ENCODE data around the gene ZNF227.
"Not testable (repeated sequence)": the region's sequence is repeated elsewhere in the genome, so short reads cannot be mapped to it uniquely, and the experiment has no call there.

Gene ZNF227

GRCh38 chr19:44212250-44212865 lies at the start of gene ZNF227:
Gene ZNF227, plus strand, starts transcription at chr19:44212532. Its CDS starts 5,261 bp downstream, at chr19:44217793.
- peak; percentile 94 for DNase-seq (ENCODE audit: low read depth, low spot score)

DNA sequence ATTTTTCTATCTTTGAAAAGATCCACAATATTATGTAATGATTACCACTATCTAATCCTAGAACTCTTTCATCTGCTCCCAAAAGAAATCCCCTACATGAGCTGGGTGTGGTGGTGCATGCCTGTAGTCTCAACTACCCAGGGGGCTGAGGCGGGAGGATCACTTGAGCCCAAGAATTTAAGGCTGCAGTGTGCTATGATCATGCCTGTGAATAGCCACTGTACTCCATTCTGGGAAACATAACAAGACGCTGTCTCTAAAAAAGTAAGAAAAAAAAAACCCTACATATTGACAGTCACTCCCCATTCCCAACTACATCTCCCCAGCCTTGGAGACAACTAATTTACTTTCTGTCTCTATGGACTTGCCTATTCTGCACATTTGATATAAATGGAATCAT lies 48.5 kb upstream of the ZNF227 start:
- DNase-seq (ENCODE audit: low read depth, low spot score) = no peak

DNA sequence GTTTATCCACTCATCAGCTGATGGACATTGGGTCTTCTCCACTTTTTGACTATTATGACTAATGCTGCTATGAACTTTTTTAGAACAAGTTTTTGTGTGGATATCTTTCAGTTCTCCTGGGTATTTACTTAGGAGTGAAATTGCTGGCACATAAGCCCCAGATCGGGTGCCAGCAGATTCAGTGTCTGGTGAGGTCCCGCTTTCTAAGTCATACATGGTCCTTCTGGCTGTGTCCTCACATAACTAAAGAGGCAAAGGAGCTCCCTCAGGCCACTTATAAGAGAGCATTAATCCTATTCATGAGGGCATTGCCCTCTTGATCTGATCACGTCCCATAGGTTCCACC lies 48.0 kb upstream of the ZNF227 start:
- DNase-seq (ENCODE audit: low read depth, low spot score) = no peak

- peak; percentile 99 for DNase-seq (ENCODE audit: low read depth, low spot score)
These were observed 47.4 kb upstream of the ZNF227 start, which contains the start of gene ZNF226 for GRCh38 chr19:44164673-44165512. Gene ZNF226, plus strand, starts transcription at chr19:44165100. Its CDS starts 4,981 bp downstream, at chr19:44170081.

DNA sequence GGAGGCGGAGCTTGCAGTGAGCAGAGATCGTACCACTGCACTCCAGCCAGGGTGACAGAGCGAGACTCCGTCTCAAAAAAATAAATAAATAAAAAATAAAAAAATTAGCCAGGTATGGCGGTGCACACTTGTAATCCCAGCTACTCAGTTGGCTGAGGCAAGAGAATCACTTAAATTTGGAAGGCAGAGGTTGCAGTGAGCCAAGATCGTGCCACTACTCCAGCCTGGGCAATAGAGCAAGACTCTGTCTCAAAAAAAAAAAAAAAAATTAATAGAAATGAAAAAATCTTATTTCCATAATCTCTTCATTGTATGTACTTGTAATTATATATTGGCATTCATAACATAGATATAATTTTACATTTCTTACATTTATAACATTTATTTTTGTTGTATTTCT lies 41.7 kb upstream of the ZNF227 start:
- not testable (repeated sequence) for DNase-seq (ENCODE audit: low read depth, low spot score)

DNA sequence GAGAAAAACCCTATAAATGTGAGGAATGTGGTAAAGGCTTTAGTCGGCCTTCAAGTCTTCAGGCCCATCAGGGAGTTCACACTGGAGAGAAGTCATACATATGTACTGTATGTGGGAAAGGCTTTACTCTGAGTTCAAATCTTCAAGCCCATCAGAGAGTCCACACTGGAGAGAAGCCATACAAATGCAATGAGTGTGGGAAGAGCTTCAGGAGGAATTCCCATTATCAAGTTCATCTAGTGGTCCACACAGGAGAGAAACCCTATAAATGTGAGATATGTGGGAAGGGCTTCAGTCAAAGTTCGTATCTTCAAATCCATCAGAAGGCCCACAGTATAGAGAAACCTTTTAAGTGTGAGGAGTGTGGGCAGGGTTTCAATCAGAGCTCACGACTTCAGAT lies 35.7 kb upstream of the ZNF227 start:
- DNase-seq (ENCODE audit: low read depth, low spot score) = no peak

DNA sequence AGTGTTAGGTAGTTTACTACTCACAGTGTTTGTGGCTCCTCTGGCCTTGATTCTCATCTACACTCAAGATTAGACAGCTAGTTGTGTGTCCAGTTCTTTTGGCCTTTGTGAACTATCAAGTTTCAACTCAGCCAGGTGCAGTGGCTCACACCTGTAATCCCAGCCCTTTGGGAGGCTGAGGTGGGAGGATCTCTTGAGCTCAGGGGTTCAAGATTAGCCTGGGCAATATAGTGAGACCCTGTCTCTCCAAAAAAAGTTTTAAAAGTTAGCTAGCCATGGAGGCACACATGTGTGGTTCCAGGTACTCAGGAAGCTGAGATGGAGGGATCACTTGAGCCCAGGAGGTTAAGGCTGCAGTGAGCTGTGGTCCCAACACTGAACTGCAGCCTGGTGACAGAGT lies 31.4 kb upstream of the ZNF227 start:
- no peak for DNase-seq (ENCODE audit: low read depth, low spot score)

GRCh38 chr19:44182145-44182544 lies 30.2 kb upstream of the ZNF227 start:
- no peak for DNase-seq (ENCODE audit: low read depth, low spot score)

DNA sequence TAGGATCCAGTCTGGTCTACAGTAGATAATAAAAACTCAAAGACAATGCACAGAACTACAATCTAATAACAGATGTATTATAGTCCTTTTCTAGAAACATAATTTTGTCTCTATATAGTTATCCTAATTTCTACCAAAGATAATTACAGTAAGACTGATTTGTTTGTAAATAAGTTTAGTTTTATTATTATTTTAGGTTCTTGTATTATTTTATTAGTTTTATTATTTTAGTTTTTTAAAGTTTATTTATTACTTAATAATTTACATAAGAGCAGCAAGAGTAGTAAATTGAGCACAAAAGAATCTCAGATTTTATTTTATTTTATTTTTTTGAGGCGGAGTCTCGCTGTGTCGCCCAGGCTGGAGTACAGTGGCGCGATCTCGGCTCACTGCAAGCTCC lies 22.3 kb upstream of the ZNF227 start:
- DNase-seq (ENCODE audit: low read depth, low spot score) = no peak

- DNase-seq (ENCODE audit: low read depth, low spot score) = no peak
These were observed 20.2 kb upstream of the ZNF227 start for GRCh38 chr19:44192127-44192526.

DNA sequence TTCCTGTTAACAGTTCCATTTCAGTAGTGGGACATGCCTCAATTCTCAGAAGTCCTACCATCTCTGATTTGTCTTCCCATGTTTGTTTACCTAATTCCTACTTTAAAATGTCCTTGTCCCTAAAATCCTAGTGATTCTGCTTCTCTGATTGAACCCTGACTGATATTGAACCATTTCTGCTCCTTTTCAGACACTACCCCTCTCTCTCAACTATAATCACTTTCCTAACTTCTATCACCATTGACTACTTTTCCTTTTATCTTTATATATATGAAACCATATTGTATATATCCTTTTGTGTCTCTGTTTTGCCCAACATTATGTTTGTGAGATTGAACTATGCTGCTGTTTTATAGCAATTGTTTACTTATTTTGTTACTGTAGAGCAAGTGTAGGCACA lies 15.6 kb upstream of the ZNF227 start:
- no peak for DNase-seq (ENCODE audit: low read depth, low spot score)

GRCh38 chr19:44202470-44202869 lies 9.9 kb upstream of the ZNF227 start:
- no peak for DNase-seq (ENCODE audit: low read depth, low spot score)

GRCh38 chr19:44202974-44203373 lies 9.4 kb upstream of the ZNF227 start:
- DNase-seq (ENCODE audit: low read depth, low spot score) = no peak

DNA sequence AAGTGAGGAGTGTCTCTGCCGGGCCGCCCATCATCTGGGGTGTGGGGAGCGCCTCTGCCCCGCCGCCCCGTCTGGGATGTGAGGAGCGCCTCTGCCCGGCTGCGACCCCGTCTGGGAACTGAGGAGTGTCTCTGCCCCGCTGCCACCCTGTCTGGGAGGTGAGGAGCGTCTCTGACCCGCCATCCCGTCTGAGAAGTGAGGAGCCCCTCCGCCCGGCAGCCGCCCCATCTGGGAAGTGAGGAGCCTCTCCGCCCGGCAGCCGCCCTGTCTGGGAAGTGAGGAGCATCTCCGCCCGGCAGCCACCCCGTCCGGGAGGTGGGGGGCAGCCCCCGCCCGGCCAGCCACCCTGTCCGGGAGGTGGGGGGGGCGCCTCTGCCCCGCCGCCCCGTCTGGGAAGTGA lies 8.5 kb upstream of the ZNF227 start:
- not testable (repeated sequence) for DNase-seq (ENCODE audit: low read depth, low spot score)

GRCh38 chr19:44204772-44205171 lies 7.6 kb upstream of the ZNF227 start:
- no peak for DNase-seq (ENCODE audit: low read depth, low spot score)

- DNase-seq (ENCODE audit: low read depth, low spot score) = peak; percentile 85
These were observed 5.1 kb upstream of the ZNF227 start for GRCh38 chr19:44207126-44207803.

DNA sequence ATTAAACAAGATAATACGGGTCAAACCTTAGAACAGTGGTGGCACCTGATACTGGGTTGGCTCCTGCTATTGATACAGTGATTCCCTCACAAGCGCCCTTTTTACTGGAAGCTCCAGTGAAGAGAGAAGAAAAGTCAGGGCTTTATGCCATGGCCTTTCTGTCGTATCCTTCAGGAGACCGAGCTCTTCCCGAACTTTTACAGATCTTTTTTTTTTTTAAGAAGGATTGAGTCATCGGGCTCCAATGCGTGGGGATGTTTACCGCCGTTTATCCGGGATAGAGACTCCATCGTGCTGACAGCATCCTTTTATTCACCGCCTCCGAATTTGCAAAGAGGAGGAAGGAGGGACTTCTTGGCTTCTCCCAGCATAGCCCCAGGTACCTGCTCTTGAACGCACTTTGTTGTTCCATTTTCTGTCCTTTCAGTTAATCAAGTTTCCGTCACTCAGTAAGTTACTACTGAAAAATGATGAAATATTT lies 574 bp downstream of the ZNF227 start:
- no peak for DNase-seq (ENCODE audit: low read depth, low spot score)

GRCh38 chr19:44219926-44220325 lies 7.6 kb downstream of the ZNF227 start:
- not testable (repeated sequence) for DNase-seq (ENCODE audit: low read depth, low spot score)

- not testable (repeated sequence) for DNase-seq (ENCODE audit: low read depth, low spot score)
These were observed 8.4 kb downstream of the ZNF227 start for GRCh38 chr19:44220761-44221160.

- DNase-seq (ENCODE audit: low read depth, low spot score) = not testable (repeated sequence)
These were observed 9.0 kb downstream of the ZNF227 start for GRCh38 chr19:44221291-44221690.

- no peak for DNase-seq (ENCODE audit: low read depth, low spot score)
These were observed 16.0 kb downstream of the ZNF227 start for GRCh38 chr19:44228318-44228717.

DNA sequence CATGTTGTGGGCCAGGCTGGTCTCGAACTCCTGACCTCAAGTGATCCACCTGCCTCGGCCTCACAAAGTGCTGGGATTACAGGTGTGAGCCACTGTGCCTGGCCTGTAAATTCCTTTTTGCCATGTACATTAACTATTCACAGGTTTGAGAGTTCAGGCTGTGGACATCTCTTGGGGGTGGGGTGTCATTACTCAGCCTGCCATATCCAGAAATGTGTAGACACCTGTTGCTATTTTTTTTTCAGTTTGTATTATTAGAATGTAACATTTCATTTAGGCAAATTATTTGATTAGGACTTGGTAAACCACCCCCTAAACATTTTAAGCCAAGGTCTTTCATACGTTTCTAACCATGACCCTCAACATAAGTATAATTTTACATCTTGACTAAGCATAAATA lies 20.5 kb downstream of the ZNF227 start:
- no peak for DNase-seq (ENCODE audit: low read depth, low spot score)

All from iPS DF 19.7 (cell line).